ENCODE data around the gene CORIN. TPM values are rescaled to one million over a fixed set of nuclear protein-coding genes. Genes with fewer than 3 reads are reported as not detected.

CORIN gene
- total and polyA plus RNA-seq, 2 of the 4 experiments (the other 2 are of a cell fraction), result 20.3 to 24.7 TPM

GRCh38 chr4:47698837-47699236, 139.0 kb downstream of the CORIN start:
- H3K4ac ChIP-seq (ENCODE audit: low read depth, low read length), result no peak overlapping the region
- no peak overlapping the region for H3K18ac ChIP-seq (ENCODE audit: low read depth, low read length)
- no TSS peak for BruUV-seq (replicated peaks)
- no peak overlapping the region for H3K9ac ChIP-seq (ENCODE audit: low read depth, low read length)
- no peak overlapping the region for H4K91ac ChIP-seq (ENCODE audit: insufficient read depth, low read depth, low read length)
- POLR2A ChIA-PET (ENCODE audit: unreplicated experiment), result no interaction called here
- dilution Hi-C loops (cut with HindIII; ENCODE audit: low sequenced_read_pairs, unreplicated experiment), result no loop called here
- H3K4me1 ChIP-seq (ENCODE audit: control insufficient read depth, insufficient read depth, low read length), result no peaks in the 10 kb centered on the region
- H4K20me1 ChIP-seq (ENCODE audit: insufficient read depth, low read length), result no peaks in the 10 kb centered on the region
- ATAC-seq (ENCODE audit: low read depth) (no peak), DNase-seq (no peak)
- H4K8ac ChIP-seq (ENCODE audit: low read depth in 2 of 2, low read length in 2 of 2), result no peak overlapping the region
- H3K23ac ChIP-seq (ENCODE audit: low read depth, low read length), result no peak overlapping the region
- no peak overlapping the region for H2AFZ ChIP-seq (replicated peaks; ENCODE audit: low read length, poor library complexity)
- H2BK120ac ChIP-seq (ENCODE audit: low read depth, low read length), result no peak overlapping the region
- no peak overlapping the region for H2BK20ac ChIP-seq (ENCODE audit: low read depth, low read length)
- H3K4me2 ChIP-seq (ENCODE audit: low read depth, low read length), result no peak overlapping the region
- H2AK5ac ChIP-seq (ENCODE audit: low read depth, low read length), result no peak overlapping the region
- H3K79me1 ChIP-seq (ENCODE audit: low read depth in 1 of 2, low read length in 2 of 2), result no peaks in the 10 kb centered on the region
- no CpG with 5 or more reads among the region's 3 CpGs for WGBS, 2 experiments (ENCODE audit: extremely low coverage in 2 of 2, insufficient read length in 1 of 2)
- CTCF ChIA-PET, result interaction anchor here (1.2 to 2.6 kb wide), 3 partner anchors 12 to 140 kb away, joined by 3 to 12 read pairs (median 5); no protein-coding TSS in a partner anchor
- H3K14ac ChIP-seq (replicated peaks; ENCODE audit: low read depth, low read length), result no peak overlapping the region
- no peak overlapping the region for H3K56ac ChIP-seq (ENCODE audit: extremely low read depth, insufficient read depth, low read length)
- no peak overlapping the region for H2BK15ac ChIP-seq (ENCODE audit: low read depth, low read length)
- intact Hi-C loops (cut with micrococcal nuclease), result no loop called here
- in situ Hi-C loops (cut with MboI; ENCODE audit: low sequenced_read_pairs), result no loop called here
- TF ChIP-seq, protein P1, sequence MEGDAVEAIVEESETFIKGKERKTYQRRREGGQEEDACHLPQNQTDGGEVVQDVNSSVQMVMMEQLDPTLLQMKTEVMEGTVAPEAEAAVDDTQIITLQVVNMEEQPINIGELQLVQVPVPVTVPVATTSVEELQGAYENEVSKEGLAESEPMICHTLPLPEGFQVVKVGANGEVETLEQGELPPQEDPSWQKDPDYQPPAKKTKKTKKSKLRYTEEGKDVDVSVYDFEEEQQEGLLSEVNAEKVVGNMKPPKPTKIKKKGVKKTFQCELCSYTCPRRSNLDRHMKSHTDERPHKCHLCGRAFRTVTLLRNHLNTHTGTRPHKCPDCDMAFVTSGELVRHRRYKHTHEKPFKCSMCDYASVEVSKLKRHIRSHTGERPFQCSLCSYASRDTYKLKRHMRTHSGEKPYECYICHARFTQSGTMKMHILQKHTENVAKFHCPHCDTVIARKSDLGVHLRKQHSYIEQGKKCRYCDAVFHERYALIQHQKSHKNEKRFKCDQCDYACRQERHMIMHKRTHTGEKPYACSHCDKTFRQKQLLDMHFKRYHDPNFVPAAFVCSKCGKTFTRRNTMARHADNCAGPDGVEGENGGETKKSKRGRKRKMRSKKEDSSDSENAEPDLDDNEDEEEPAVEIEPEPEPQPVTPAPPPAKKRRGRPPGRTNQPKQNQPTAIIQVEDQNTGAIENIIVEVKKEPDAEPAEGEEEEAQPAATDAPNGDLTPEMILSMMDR (conservative IDR thresholded peaks at IDR 0.05; ENCODE audit: low read depth, low read length), result no peak
- TF ChIP-seq MAFK (IDR thresholded peaks at IDR 0.05; ENCODE audit: low read depth, low read length), result no peak
- no peak for TF ChIP-seq CEBPB (IDR thresholded peaks at IDR 0.05; ENCODE audit: low read depth, low read length)
- no peak for TF ChIP-seq BHLHE40 (IDR thresholded peaks at IDR 0.05; ENCODE audit: low read depth, low read length)
- TF ChIP-seq MXI1 (IDR thresholded peaks at IDR 0.05; ENCODE audit: borderline replicate concordance, low read depth, low read length), result no peak
- no peak for TF ChIP-seq NFE2L2 (IDR thresholded peaks at IDR 0.05; ENCODE audit: low read depth, low read length)
- no peak for TF ChIP-seq RCOR1 (IDR thresholded peaks at IDR 0.05; ENCODE audit: insufficient replicate concordance, low read length)
- TF ChIP-seq, protein P2, sequence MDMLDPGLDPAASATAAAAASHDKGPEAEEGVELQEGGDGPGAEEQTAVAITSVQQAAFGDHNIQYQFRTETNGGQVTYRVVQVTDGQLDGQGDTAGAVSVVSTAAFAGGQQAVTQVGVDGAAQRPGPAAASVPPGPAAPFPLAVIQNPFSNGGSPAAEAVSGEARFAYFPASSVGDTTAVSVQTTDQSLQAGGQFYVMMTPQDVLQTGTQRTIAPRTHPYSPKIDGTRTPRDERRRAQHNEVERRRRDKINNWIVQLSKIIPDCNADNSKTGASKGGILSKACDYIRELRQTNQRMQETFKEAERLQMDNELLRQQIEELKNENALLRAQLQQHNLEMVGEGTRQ (IDR thresholded peaks at IDR 0.05; ENCODE audit: low read depth, low read length), result no peak
- TF ChIP-seq MAZ (IDR thresholded peaks at IDR 0.05; ENCODE audit: borderline replicate concordance, low read depth, low read length), result no peak
- TF ChIP-seq FOS (IDR thresholded peaks at IDR 0.05; ENCODE audit: low read depth, low read length), result no peak
- TF ChIP-seq CHD1 (IDR thresholded peaks at IDR 0.05; ENCODE audit: low read depth, low read length), result no peak
- TF ChIP-seq POLR2A (IDR thresholded peaks at IDR 0.05; ENCODE audit: low read depth, low read length), result no peak
- TF ChIP-seq RFX5 (IDR thresholded peaks at IDR 0.05; ENCODE audit: low read depth, low read length), result no peak
- no peak for TF ChIP-seq SMC3 (IDR thresholded peaks at IDR 0.05; ENCODE audit: low read depth, low read length)
- no peak for TF ChIP-seq RAD21 (IDR thresholded peaks at IDR 0.05; ENCODE audit: low read length)
- TF ChIP-seq, protein P3, sequence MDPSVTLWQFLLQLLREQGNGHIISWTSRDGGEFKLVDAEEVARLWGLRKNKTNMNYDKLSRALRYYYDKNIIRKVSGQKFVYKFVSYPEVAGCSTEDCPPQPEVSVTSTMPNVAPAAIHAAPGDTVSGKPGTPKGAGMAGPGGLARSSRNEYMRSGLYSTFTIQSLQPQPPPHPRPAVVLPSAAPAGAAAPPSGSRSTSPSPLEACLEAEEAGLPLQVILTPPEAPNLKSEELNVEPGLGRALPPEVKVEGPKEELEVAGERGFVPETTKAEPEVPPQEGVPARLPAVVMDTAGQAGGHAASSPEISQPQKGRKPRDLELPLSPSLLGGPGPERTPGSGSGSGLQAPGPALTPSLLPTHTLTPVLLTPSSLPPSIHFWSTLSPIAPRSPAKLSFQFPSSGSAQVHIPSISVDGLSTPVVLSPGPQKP (IDR thresholded peaks at IDR 0.05; ENCODE audit: borderline replicate concordance, low read depth, low read length), result no peak
- peaks cover 12% of the 10 kb centered on the region for H3K27me3 ChIP-seq (ENCODE audit: control insufficient read depth, insufficient read depth, low read length)
- no peak overlapping the region for H2BK5ac ChIP-seq (ENCODE audit: low read depth, low read length, poor library complexity, severe bottlenecking)
- H4K5ac ChIP-seq (ENCODE audit: low read depth, low read length), result no peak overlapping the region
- H3K9me1 ChIP-seq (ENCODE audit: insufficient read depth, low read length), result no peaks in the 10 kb centered on the region
- no peak overlapping the region for H3K4me3 ChIP-seq (ENCODE audit: insufficient read depth, low read depth, low read length)
- H2AK9ac ChIP-seq (replicated peaks; ENCODE audit: low read depth, low read length, poor library complexity), result no peak overlapping the region
- H3K36me3 ChIP-seq (ENCODE audit: control insufficient read depth, insufficient read depth, low read length), result no peaks in the 10 kb centered on the region
- no peak overlapping the region for H3K27ac ChIP-seq (ENCODE audit: insufficient read depth, low read length)
- no peaks in the 10 kb centered on the region for H3K9me3 ChIP-seq (ENCODE audit: control insufficient read depth, insufficient read depth, low read length)
